Ascending aorta (tissue), 2 donors: ENCODE data around the gene ADAD2. TPM values are rescaled to one million over a fixed set of nuclear protein-coding genes. Genes with fewer than 3 reads are reported as not detected.

Experiments
- DNase-seq, 2 donors: peaks; one replicate each; pipeline ENCODE4 v3.0.0-alpha.2; 2019; ENCODE audit warnings: low spot score in 2 of 2
- H3K27ac ChIP-seq, 2 donors: fragments of 200-600 bp; sonication (generic); one replicate each; pipeline ENCODE4 v1.5.1; 2016 to 2017; ENCODE audit warnings: mild to moderate bottlenecking in 1 of 2
- H3K27me3 ChIP-seq: fragments of 200-600 bp; sonication (generic); one replicate; pipeline ENCODE4 v1.5.1; 2017
- H3K36me3 ChIP-seq, 2 donors: fragments of 200-600 bp; sonication (generic); one replicate each; pipeline ENCODE4 v1.5.1; 2016
- H3K4me1 ChIP-seq, 2 donors: fragments of 200-600 bp; sonication (generic); one replicate each; pipeline ENCODE4 v1.5.1; 2016 to 2017; ENCODE audit warnings: mild to moderate bottlenecking in 1 of 2
- H3K4me3 ChIP-seq, 2 donors: fragments of 200-600 bp; sonication (generic); one replicate each; pipeline ENCODE4 v1.5.1; 2016 to 2017; ENCODE audit warnings: mild to moderate bottlenecking in 1 of 2
- H3K9me3 ChIP-seq, 2 donors: fragments of 200-600 bp; sonication (generic); one replicate each; pipeline ENCODE4 v1.5.1; 2016
- intact Hi-C: fragments of 100-400 bp; cut with DNase I; formaldehyde crosslinking; loops from one replicate; pipeline ENCODE4 v1.15.1; 2023
- total RNA-seq: library from RNA; depleted of rRNA; stranded (reverse); fragments of >200 nt; gene quantifications from one replicate; pipeline ENCODE4 v1.1.0, GENCODE V29; 2016
- TF ChIP-seq, protein P1 (sequence below), 3 experiments: fragments of 200-600 bp in 2 of 3; fragments of 450-650 bp in 1 of 3; sonication (generic) in 2 of 3; IDR thresholded peaks; one replicate each; pipeline ENCODE4 v1.5.1; 2016 to 2019; ENCODE audit warnings: antibody characterized with exemption in 3 of 3, mild to moderate bottlenecking in 1 of 3, moderate library complexity in 1 of 3

The ADAD2 gene
- total RNA-seq, 1 donor from 2014 or later: not detected

DNA sequence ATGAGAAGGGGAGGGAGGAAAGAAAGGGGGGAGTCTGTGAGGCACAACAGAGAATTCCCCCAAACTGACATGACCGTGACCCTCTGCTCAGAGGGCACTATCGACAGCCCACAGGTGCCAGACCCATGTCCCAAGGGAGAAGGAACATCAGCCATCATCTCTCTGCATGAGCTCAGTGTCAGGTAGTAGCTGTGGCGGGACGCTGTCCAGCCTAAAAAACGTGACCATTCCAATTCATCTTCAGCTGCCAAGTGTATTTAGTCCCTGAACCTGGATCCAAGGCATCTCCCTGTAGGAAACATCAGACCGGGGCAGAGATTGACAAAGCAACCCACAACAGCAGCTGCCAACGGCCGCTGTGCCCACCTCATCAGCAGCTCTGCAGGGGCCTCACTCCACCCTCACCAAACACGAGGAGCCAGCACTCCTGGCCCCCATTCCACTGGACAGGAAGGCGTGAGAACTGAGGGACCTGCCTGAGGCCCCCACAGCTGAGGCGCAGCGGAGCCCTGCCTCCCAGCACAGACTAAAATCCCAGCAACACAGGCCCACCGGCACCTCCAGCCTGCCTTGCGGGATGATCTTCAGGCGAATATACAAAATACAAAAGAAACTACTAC lies 12.7 kb upstream of the ADAD2 start:
- DNase-seq: no peak

DNA sequence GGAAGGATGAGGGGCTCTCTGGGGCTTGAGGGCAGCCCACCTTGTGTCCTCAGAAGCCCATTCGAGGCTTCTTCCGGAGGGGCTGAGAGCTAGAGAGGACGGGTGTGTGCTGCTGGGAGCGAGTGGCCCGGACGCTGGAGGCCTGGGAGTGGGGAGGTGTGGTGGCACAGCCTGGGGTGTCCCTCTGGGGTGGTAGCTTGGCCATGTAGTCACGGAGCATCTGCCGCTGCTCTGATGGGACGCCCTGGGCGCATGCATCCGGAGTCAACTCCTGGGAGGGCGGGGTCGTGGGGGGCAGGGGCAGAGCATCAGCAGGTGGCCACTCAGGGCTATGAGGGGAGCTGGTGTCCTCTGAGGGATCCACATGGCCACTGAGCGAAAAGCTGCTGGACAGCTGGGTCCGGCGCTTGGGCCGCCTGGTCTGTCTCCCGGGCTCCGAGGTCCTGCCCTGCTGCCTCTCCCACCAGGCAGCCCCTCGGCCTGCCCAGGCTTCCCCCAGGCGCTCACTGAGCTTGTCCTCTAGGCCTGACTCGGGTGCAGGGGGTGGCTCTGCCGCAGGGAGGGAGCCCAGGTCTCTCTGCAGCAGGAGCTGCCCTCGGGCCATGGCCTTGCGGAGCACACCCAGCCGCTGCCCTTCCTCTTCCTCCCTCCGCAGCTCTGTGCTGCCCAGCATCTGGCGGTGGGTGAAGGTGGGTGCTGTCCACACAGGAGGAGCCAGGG lies 11.9 kb upstream of the ADAD2 start:
- Histone ChIP-seq H3K36me3 (peaks cover 53 to 58% of the 10 kb centered on the region in 2 donors), H3K4me1 (peaks cover 6 to 21% of the 10 kb centered on the region in 2 donors), H3K4me3 (no peak overlapping the region), H3K9me3 (no peaks in the 10 kb centered on the region), H3K27ac (no peak overlapping the region), H3K27me3 (no peaks in the 10 kb centered on the region)
- TF ChIP-seq, protein P1, sequence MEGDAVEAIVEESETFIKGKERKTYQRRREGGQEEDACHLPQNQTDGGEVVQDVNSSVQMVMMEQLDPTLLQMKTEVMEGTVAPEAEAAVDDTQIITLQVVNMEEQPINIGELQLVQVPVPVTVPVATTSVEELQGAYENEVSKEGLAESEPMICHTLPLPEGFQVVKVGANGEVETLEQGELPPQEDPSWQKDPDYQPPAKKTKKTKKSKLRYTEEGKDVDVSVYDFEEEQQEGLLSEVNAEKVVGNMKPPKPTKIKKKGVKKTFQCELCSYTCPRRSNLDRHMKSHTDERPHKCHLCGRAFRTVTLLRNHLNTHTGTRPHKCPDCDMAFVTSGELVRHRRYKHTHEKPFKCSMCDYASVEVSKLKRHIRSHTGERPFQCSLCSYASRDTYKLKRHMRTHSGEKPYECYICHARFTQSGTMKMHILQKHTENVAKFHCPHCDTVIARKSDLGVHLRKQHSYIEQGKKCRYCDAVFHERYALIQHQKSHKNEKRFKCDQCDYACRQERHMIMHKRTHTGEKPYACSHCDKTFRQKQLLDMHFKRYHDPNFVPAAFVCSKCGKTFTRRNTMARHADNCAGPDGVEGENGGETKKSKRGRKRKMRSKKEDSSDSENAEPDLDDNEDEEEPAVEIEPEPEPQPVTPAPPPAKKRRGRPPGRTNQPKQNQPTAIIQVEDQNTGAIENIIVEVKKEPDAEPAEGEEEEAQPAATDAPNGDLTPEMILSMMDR (IDR thresholded peaks at IDR 0.05): no peak
- no peak for DNase-seq
- intact Hi-C loops: loop anchor here (5.0 kb wide), 1 partner anchor 227 kb away; the partner anchor contains the start of gene OSGIN1

More for the DNA sequence above, 12.7 kb upstream of the ADAD2 start:
- Histone ChIP-seq H3K27me3 (no peaks in the 10 kb centered on the region), H3K4me3 (no peak overlapping the region), H3K27ac (peak overlapping the region; percentile 61 to 74), H3K36me3 (peaks cover 46 to 50% of the 10 kb centered on the region in 2 donors), H3K9me3 (no peaks in the 10 kb centered on the region), H3K4me1 (peaks cover 6 to 21% of the 10 kb centered on the region in 2 donors)
- TF ChIP-seq, protein P1 (IDR thresholded peaks at IDR 0.05): no peak
- intact Hi-C loops: loop anchor here (5.0 kb wide), 1 partner anchor 226 kb away; the partner anchor contains the start of gene OSGIN1

GRCh38 chr16:84179612-84180320 lies 11.2 kb upstream of the ADAD2 start:
- no peaks in the 10 kb centered on the region for H3K9me3 ChIP-seq
- no peak overlapping the region for H3K4me3 ChIP-seq
- TF ChIP-seq, protein P1 (IDR thresholded peaks at IDR 0.05): no peak
- no peak for DNase-seq
- H3K27me3 ChIP-seq: no peaks in the 10 kb centered on the region
- H3K27ac ChIP-seq: no peak overlapping the region
- intact Hi-C loops: loop anchor here (5.0 to 10.0 kb wide), 2 partner anchors 227 to 255 kb away; partner anchors contain the start of gene OSGIN1
- H3K4me1 ChIP-seq: peaks cover 6 to 21% of the 10 kb centered on the region in 2 donors
- peaks cover 60 to 65% of the 10 kb centered on the region in 2 donors for H3K36me3 ChIP-seq

- Histone ChIP-seq H3K27me3 (no peaks in the 10 kb centered on the region), H3K27ac (no peak overlapping the region), H3K9me3 (no peaks in the 10 kb centered on the region), H3K4me1 (peaks cover 6 to 26% of the 10 kb centered on the region in 2 donors), H3K36me3 (peaks cover 60 to 65% of the 10 kb centered on the region in 2 donors), H3K4me3 (no peak overlapping the region)
- intact Hi-C loops: loop anchor here (10.0 kb wide), 1 partner anchor 256 kb away; no protein-coding TSS in a partner anchor
- DNase-seq: no peak
- TF ChIP-seq, protein P1 (IDR thresholded peaks at IDR 0.05): no peak
These were observed 10.3 kb upstream of the ADAD2 start for GRCh38 chr16:84180519-84181140.
